Endodermal cell (in vitro differentiated cells): ENCODE data around the gene JMJD7. TPM values are rescaled to one million over a fixed set of nuclear protein-coding genes. Genes with fewer than 3 reads are reported as not detected.

ENCODE experiments used
- DNase-seq: peaks from one replicate; pipeline ENCODE4 v3.0.0-alpha.2; 2017
- H3K27ac ChIP-seq: 2 replicates; pipeline ENCODE4 v1.5.1; 2013; ENCODE audit warnings: mild to moderate bottlenecking, low read depth, low read length, moderate library complexity
- H3K27me3 ChIP-seq: 2 replicates; pipeline ENCODE4 v1.6.1; 2013; ENCODE audit warnings: mild to moderate bottlenecking, low read length, moderate library complexity; ENCODE audit not compliant: insufficient read depth, control insufficient read depth, poor library complexity, severe bottlenecking
- H3K36me3 ChIP-seq: 2 replicates; pipeline ENCODE4 v1.7.0; 2013; ENCODE audit warnings: mild to moderate bottlenecking, low read length, moderate library complexity; ENCODE audit not compliant: control insufficient read depth, insufficient read depth
- H3K4me1 ChIP-seq: one replicate; pipeline ENCODE4 v1.7.0; 2013; ENCODE audit warnings: low read length; ENCODE audit not compliant: control insufficient read depth, insufficient read depth
- H3K4me3 ChIP-seq: 2 replicates; pipeline ENCODE4 v1.5.1; 2013; ENCODE audit warnings: mild to moderate bottlenecking, low read length, moderate library complexity
- H3K9ac ChIP-seq: 2 replicates; pipeline ENCODE4 v1.6.1; 2013; ENCODE audit warnings: mild to moderate bottlenecking, low read length, moderate library complexity; ENCODE audit not compliant: poor library complexity, severe bottlenecking; ENCODE audit errors: extremely low read depth
- H3K9me3 ChIP-seq: 2 replicates; pipeline ENCODE4 v1.6.1; 2013; ENCODE audit warnings: mild to moderate bottlenecking, low read length, moderate library complexity; ENCODE audit not compliant: control insufficient read depth
- H3K27ac Mint-ChIP-seq: 2 replicates; pipeline ENCODE4 v1.8.0; 2020; ENCODE audit warnings: mixed read lengths
- H3K27me3 Mint-ChIP-seq: 2 replicates; pipeline ENCODE4 v1.8.0; 2021; ENCODE audit warnings: mild to moderate bottlenecking, mixed read lengths; ENCODE audit not compliant: insufficient read depth
- H3K36me3 Mint-ChIP-seq: 2 replicates; pipeline ENCODE4 v1.8.0; 2020; ENCODE audit warnings: low read depth, mixed read lengths
- H3K4me1 Mint-ChIP-seq: 2 replicates; pipeline ENCODE4 v1.8.0; 2020; ENCODE audit warnings: mixed read lengths
- H3K4me3 Mint-ChIP-seq: 2 replicates; pipeline ENCODE4 v1.8.0; 2020; ENCODE audit warnings: mild to moderate bottlenecking, moderate library complexity, mixed read lengths
- H3K9me3 Mint-ChIP-seq: 2 replicates; pipeline ENCODE4 v1.8.0; 2020; ENCODE audit warnings: mild to moderate bottlenecking, mixed read lengths
- WGBS, 2 experiments: methylation state at CpG; one replicate each; pipeline versions ENCODE4 v1.1.5 to v1.1.7; 2013; ENCODE audit warnings: missing lambda C conversion rate in 2 of 2, mixed read lengths in 1 of 2; ENCODE audit not compliant: insufficient coverage in 1 of 2, insufficient read length in 1 of 2; 5-methylcytosine and 5-hydroxymethylcytosine counted together
- total RNA-seq, 2 donors: library from RNA; stranded (reverse); fragmentation: NEBNext Ultra II Directional in 1 of 2; extraction: Animal tissue kit (Norgen Biotek cat#: 25700) in 1 of 2; gene quantifications; 2 replicates in 1 of 2; 3 replicates in 1 of 2; pipeline ENCODE4 v1.2.1, GENCODE V29; 2021
- TF ChIP-seq, protein P1 (sequence below): fragments of 200-600 bp; sonication (generic); conservative IDR thresholded peaks from 2 replicates; pipeline ENCODE4 v1.5.0; 2021; ENCODE audit warnings: antibody characterized with exemption, mild to moderate bottlenecking

Gene JMJD7
- total RNA-seq, 2 donors from 2014 or later = 18.4 to 22.1 TPM

DNA sequence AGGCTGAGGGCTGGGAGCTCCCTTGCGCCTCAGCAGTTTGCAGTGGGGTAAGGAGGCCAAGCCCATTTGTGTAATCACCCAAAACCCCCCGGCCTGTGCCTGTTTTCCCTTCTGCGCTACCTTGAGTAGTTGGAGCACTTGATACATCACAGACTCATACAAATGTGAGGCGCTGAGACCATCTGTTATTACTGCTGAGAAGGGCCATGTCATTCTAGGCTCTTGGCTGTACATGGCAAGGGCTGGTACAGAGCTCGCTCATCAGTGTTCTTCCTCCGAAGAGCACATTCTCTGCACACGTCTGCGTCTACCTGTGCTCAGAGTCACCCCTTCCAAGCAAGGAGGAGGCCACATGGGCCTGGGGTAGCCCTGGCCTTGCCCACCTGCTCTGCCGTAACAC, 20.1 kb downstream of the JMJD7 start:
- Histone ChIP-seq H3K27me3 (no peaks in the 10 kb centered on the region), H3K9ac (no peak overlapping the region), H3K36me3 (no peaks in the 10 kb centered on the region), H3K4me1 (no peaks in the 10 kb centered on the region), H3K4me3 (no peak overlapping the region), H3K27ac (no peak overlapping the region), H3K9me3 (no peaks in the 10 kb centered on the region)
- DNase-seq = no peak
- no peak overlapping the region for H3K27ac Mint-ChIP-seq
- no peaks in the 10 kb centered on the region for H3K4me1 Mint-ChIP-seq
- H3K9me3 Mint-ChIP-seq = no peaks in the 10 kb centered on the region
- TF ChIP-seq, protein P1, sequence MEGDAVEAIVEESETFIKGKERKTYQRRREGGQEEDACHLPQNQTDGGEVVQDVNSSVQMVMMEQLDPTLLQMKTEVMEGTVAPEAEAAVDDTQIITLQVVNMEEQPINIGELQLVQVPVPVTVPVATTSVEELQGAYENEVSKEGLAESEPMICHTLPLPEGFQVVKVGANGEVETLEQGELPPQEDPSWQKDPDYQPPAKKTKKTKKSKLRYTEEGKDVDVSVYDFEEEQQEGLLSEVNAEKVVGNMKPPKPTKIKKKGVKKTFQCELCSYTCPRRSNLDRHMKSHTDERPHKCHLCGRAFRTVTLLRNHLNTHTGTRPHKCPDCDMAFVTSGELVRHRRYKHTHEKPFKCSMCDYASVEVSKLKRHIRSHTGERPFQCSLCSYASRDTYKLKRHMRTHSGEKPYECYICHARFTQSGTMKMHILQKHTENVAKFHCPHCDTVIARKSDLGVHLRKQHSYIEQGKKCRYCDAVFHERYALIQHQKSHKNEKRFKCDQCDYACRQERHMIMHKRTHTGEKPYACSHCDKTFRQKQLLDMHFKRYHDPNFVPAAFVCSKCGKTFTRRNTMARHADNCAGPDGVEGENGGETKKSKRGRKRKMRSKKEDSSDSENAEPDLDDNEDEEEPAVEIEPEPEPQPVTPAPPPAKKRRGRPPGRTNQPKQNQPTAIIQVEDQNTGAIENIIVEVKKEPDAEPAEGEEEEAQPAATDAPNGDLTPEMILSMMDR = no peak
- WGBS, 2 experiments = 92 to 98% methylated on average over 8 to 9 of the region's 9 CpGs
- peaks cover 18% of the 10 kb centered on the region for H3K36me3 Mint-ChIP-seq
- peaks cover 1% of the 10 kb centered on the region for H3K27me3 Mint-ChIP-seq
- H3K4me3 Mint-ChIP-seq = no peak overlapping the region

DNA sequence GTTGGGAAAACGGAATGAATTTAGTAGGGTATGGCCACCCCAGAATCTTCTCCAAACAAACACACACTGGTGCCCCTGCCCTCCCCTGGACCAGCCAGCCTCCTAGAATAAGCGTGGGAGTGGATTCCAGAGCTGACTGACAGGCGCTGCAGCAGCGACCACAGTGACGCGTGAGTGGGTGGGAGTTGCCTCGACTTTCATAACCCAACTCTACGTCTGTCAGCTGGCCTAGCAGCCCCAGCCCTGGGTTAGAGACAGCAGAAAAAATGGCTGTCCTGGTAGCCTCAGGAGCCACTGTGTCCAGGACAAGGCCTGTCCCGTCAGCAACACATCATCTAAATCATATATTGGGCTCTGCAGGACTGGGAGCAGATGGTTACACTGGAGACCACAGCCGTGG, 20.7 kb downstream of the JMJD7 start:
- no peaks in the 10 kb centered on the region for H3K27me3 ChIP-seq
- no peaks in the 10 kb centered on the region for H3K9me3 Mint-ChIP-seq
- no peak overlapping the region for H3K4me3 ChIP-seq
- WGBS, 2 experiments = 87 to 91% methylated on average over 4 to 10 of the region's 10 CpGs
- no peaks in the 10 kb centered on the region for H3K9me3 ChIP-seq
- H3K27ac Mint-ChIP-seq = no peak overlapping the region
- H3K36me3 ChIP-seq = no peaks in the 10 kb centered on the region
- no peak overlapping the region for H3K9ac ChIP-seq
- H3K27me3 Mint-ChIP-seq = peaks cover 1% of the 10 kb centered on the region
- TF ChIP-seq, protein P1 = no peak
- DNase-seq = no peak
- H3K27ac ChIP-seq = no peak overlapping the region
- H3K36me3 Mint-ChIP-seq = peaks cover 18% of the 10 kb centered on the region
- no peaks in the 10 kb centered on the region for H3K4me1 ChIP-seq
- no peak overlapping the region for H3K4me3 Mint-ChIP-seq
- no peaks in the 10 kb centered on the region for H3K4me1 Mint-ChIP-seq

DNA sequence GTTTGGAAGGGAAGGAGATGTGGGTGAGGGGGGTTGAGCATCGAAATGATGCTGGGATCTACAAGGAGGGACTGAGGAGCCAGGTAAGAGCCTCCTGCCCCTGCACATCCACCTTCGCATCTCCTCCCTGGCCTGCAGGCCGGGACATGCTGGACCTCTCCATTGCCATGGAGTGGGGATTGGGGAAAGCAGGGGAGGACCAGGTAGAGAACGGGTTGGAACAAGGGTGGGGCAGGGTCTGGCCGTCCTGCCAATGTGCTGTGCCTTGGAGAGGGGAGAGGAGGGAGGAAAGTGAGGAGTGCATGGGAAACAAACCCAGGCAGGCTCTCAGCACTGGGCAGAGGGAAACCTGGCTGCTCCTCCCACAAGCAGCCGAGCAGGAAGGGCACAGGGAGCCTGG, 21.3 kb downstream of the JMJD7 start:
- Histone ChIP-seq H3K4me1 (no peaks in the 10 kb centered on the region), H3K27me3 (no peaks in the 10 kb centered on the region), H3K36me3 (no peaks in the 10 kb centered on the region), H3K9me3 (no peaks in the 10 kb centered on the region), H3K27ac (no peak overlapping the region), H3K9ac (no peak overlapping the region), H3K4me3 (no peak overlapping the region)
- 83 to 90% methylated on average over 3 to 6 of the region's 6 CpGs for WGBS, 2 experiments
- Mint-ChIP-seq H3K4me1 (no peaks in the 10 kb centered on the region), H3K27ac (no peak overlapping the region), H3K27me3 (peaks cover 1% of the 10 kb centered on the region), H3K4me3 (no peak overlapping the region), H3K36me3 (peaks cover 18% of the 10 kb centered on the region), H3K9me3 (no peaks in the 10 kb centered on the region)
- TF ChIP-seq, protein P1 = no peak
- DNase-seq = no peak
